HG02571 (cell line): ENCODE measurements around the gene NHLRC2.

ENCODE experiments used
- ATAC-seq: cut with Tn5 transposase; IDR thresholded peaks from one replicate; pipeline ENCODE4 v1.9.1; 2021; ENCODE audit warnings: mild to moderate bottlenecking, moderate library complexity; ENCODE audit not compliant: unreplicated experiment

NHLRC2 gene

GRCh38 chr10:113858541-113858940 is 4.1 kb downstream of the NHLRC2 start:
- no peak for ATAC-seq

- peak; percentile 43 for ATAC-seq
These were observed 4.8 kb downstream of the NHLRC2 start for GRCh38 chr10:113859261-113859660.

GRCh38 chr10:113865901-113866300 is 11.4 kb downstream of the NHLRC2 start:
- ATAC-seq, result no peak

- no peak for ATAC-seq
These were observed 12.3 kb downstream of the NHLRC2 start for GRCh38 chr10:113866551-113867394.

- ATAC-seq, result no peak
These were observed 13.4 kb downstream of the NHLRC2 start for GRCh38 chr10:113867904-113868303.

GRCh38 chr10:113869789-113870188 is 15.3 kb downstream of the NHLRC2 start:
- no peak for ATAC-seq

GRCh38 chr10:113872139-113873030 is 17.9 kb downstream of the NHLRC2 start:
- no peak for ATAC-seq

GRCh38 chr10:113875212-113875611 is 20.8 kb downstream of the NHLRC2 start:
- ATAC-seq, result no peak

- ATAC-seq, result no peak
These were observed 22.0 kb downstream of the NHLRC2 start for GRCh38 chr10:113876461-113876860.

- peak; percentile 75 for ATAC-seq
These were observed 25.2 kb downstream of the NHLRC2 start for GRCh38 chr10:113879691-113880090.

- no peak for ATAC-seq
These were observed 25.8 kb downstream of the NHLRC2 start for GRCh38 chr10:113880236-113880635.

GRCh38 chr10:113882240-113882639 is 27.8 kb downstream of the NHLRC2 start:
- no peak for ATAC-seq

- no peak for ATAC-seq
These were observed 35.5 kb downstream of the NHLRC2 start for GRCh38 chr10:113889911-113890310.

- ATAC-seq, result no peak
These were observed 36.3 kb downstream of the NHLRC2 start for GRCh38 chr10:113890769-113891168.

- no peak for ATAC-seq
These were observed 37.0 kb downstream of the NHLRC2 start for GRCh38 chr10:113891476-113891875.

- ATAC-seq, result no peak
These were observed 39.1 kb downstream of the NHLRC2 start for GRCh38 chr10:113893570-113893969.

- no peak for ATAC-seq
These were observed 40.1 kb downstream of the NHLRC2 start for GRCh38 chr10:113894581-113894980.

- ATAC-seq, result no peak
These were observed 40.6 kb downstream of the NHLRC2 start for GRCh38 chr10:113895018-113895417.

GRCh38 chr10:113897693-113898618 is 43.5 kb downstream of the NHLRC2 start:
- no peak for ATAC-seq

- no peak for ATAC-seq
These were observed 45.6 kb downstream of the NHLRC2 start for GRCh38 chr10:113899952-113900598.
